ENCODE measurements around the gene LCNL1.

LCNL1 gene

DNA sequence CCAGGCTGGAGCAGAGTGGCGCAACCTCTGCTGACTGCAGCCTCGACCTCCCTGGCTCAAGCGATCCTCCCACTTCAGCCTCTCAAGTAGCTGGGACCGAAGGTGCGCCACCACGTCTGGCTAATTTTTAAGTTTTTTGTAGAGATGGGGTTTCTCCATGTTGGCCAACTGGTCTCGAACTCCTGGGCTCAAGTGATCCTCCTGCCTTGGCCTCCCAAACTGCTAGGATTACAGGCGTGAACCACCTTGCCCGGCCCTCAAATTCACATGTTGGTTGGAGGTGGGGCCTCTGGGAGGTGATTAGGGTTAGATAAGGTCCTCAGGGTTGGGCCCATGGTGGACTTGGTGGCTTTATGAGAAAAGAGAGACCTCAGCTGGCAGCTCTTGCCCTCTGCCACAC, 20.6 kb upstream of the LCNL1 start:
- no peak for DNase-seq (ENCODE audit: low read depth, low spot score)
- POLR2A ChIA-PET, result no interaction called here
- TF ChIP-seq, protein P1, sequence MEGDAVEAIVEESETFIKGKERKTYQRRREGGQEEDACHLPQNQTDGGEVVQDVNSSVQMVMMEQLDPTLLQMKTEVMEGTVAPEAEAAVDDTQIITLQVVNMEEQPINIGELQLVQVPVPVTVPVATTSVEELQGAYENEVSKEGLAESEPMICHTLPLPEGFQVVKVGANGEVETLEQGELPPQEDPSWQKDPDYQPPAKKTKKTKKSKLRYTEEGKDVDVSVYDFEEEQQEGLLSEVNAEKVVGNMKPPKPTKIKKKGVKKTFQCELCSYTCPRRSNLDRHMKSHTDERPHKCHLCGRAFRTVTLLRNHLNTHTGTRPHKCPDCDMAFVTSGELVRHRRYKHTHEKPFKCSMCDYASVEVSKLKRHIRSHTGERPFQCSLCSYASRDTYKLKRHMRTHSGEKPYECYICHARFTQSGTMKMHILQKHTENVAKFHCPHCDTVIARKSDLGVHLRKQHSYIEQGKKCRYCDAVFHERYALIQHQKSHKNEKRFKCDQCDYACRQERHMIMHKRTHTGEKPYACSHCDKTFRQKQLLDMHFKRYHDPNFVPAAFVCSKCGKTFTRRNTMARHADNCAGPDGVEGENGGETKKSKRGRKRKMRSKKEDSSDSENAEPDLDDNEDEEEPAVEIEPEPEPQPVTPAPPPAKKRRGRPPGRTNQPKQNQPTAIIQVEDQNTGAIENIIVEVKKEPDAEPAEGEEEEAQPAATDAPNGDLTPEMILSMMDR (IDR thresholded peaks at IDR 0.05; ENCODE audit: insufficient read depth, low read length, missing control alignments), result no peak
- CTCF ChIA-PET, result interaction anchor here (1.2 to 3.7 kb wide), 3 partner anchors 14 to 67 kb away, joined by 3 to 16 read pairs (median 7); partner anchors contain the start of gene ABCA2
- no peak overlapping the region for H3K4me3 ChIP-seq (ENCODE audit: low read depth, low read length)

DNA sequence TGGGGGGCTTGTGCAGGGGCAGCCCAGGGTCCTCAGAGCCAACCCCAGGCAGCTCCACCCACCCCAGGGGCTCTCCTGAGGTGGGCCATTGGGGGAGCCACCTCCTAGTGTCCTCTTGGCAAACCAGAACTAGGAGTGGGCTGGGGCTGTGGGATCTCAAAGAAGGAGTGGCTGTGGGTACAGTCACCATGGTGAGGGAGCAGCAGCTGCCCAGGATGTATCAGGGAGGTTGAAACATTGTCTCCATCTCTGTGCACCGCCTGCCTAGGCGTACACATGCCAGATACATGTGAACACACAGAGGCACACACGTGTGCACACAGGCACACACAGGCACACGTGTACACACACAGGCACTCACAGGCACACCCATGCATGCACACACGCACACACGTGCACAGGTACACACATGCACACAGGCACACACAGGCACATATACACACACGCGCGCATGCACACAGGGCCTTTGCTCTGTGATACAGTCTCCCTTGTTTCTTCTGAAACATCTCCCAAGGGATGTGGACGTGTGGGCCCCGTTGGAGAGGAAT, 20.0 kb upstream of the LCNL1 start:
- TF ChIP-seq, protein P1 (IDR thresholded peaks at IDR 0.05; ENCODE audit: insufficient read depth, low read length, missing control alignments), result no peak
- no peak for DNase-seq (ENCODE audit: low read depth, low spot score)
- H3K4me3 ChIP-seq (ENCODE audit: low read depth, low read length), result no peak overlapping the region
- ChIA-PET POLR2A (no interaction called here), CTCF (interaction anchor here (0.9 to 3.7 kb wide), 4 partner anchors 11 to 66 kb away, joined by 3 to 16 read pairs (median 5); partner anchors contain the start of gene ABCA2)

DNA sequence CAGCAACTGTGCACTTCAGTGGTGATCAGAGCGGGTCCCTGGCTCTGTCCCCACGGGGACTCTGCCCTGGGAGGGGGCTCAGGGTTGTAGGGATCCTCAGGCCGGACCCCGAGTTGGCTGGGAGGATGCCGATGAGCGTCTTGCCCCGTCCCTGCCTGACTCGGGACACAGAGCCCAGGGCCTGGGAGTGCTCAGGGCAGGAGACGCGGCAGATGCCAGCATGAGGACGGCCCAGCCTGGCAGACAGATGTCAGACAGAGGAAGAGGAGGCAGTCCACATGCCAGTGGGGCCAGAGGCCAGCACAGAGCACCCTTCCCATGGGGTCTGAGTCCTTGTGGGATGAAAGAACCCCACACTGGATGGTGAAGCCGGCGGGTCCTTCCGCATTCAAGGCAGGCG, 19.5 kb upstream of the LCNL1 start:
- DNase-seq (ENCODE audit: low read depth, low spot score), result no peak
- ChIA-PET POLR2A (no interaction called here), CTCF (interaction anchor here (0.9 to 3.7 kb wide), 2 partner anchors 11 to 16 kb away, joined by 3 to 16 read pairs; no protein-coding TSS in a partner anchor)
- TF ChIP-seq, protein P1 (IDR thresholded peaks at IDR 0.05; ENCODE audit: insufficient read depth, low read length, missing control alignments), result no peak
- H3K4me3 ChIP-seq (ENCODE audit: low read depth, low read length), result no peak overlapping the region

DNA sequence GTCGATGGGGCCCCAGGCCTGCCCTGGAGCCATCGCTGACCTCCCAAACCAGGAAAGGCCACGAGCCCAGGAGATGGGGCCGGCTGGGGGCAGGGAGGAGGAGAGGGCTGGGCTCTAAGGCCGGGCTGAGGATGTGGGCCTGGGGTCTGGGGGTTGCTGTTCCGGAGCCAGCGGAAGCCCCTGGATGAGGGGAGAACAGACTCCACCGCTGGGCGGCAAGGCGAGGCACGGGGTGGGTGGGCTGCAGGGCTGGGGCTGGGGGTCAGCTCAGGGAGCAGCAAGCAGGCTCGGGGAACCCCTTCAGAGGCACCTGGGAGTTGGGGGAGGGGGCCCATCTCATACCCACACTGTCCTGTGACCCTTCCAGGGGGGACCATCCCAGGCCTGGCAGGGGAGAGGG, 19.0 kb upstream of the LCNL1 start:
- no peak overlapping the region for H3K4me3 ChIP-seq (ENCODE audit: low read depth, low read length)
- TF ChIP-seq, protein P1 (IDR thresholded peaks at IDR 0.05; ENCODE audit: insufficient read depth, low read length, missing control alignments), result no peak
- ChIA-PET CTCF (interaction anchor here (3.7 kb wide), 1 partner anchor 16 kb away, joined by 16 read pairs; no protein-coding TSS in a partner anchor), POLR2A (no interaction called here)
- DNase-seq (ENCODE audit: low read depth, low spot score), result no peak

DNA sequence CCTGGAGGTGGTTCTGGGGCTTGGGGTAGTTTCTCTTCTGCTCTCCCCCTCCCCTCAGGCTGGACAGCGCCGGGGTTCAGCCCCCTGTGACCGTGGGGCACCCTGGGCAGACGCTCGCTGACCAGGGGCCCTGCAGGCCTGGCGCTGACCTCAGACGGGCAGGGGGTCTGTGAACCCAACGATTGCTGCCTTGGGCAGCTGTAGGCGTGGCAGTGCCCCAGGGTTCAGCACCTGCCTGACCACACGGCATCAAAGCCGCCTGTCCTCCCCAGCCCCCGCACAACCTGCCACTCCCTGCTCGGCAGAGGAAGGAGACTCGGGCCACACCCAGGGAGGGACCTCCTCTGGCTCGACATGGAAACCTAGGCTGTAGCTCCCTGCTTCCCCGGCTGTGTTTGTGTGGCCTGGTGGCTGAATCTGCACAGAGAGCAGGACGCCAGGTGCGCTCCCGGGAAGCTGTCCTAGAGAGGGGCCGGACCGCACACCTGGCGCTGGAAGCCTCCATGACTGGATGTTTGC, 18.6 kb upstream of the LCNL1 start:
- no peak for DNase-seq (ENCODE audit: low read depth, low spot score)
- POLR2A ChIA-PET, result no interaction called here
- TF ChIP-seq, protein P1 (IDR thresholded peaks at IDR 0.05; ENCODE audit: insufficient read depth, low read length, missing control alignments), result no peak
- no peak overlapping the region for H3K4me3 ChIP-seq (ENCODE audit: low read depth, low read length)
- CTCF ChIA-PET, result interaction anchor here (1.1 to 3.7 kb wide), 3 partner anchors 16 to 71 kb away, joined by 3 to 16 read pairs (median 5); partner anchors contain the start of gene C8G

DNA sequence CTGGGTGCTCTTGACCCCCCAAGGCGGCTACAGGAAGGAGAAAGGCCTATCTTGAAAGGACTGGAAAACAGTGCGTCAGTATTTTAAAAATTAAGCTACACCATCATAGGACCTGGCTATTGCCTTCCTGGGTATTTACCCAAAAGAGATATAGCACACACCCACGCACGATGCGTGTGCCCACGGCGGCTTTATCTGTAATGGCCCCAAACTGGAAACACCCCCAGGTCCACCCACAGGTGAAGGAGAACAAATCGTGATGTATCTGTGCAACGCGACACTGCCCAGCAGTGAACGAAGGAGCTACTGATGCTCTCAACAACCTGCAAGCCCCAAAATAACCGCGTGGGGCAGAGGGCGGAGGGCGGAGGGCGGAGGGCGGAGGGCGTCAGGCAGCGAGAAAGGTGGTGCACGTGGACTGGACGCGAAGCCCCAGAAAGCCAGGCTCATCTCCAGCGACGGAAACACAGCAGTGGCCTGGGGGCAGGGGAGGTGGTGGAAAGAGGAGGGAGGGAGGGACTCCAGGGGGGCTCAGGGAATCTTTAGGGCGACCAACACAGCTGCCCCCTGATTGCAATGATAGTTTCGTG, 17.9 kb upstream of the LCNL1 start:
- POLR2A ChIA-PET, result no interaction called here
- CTCF ChIA-PET, result interaction anchor here (1.1 to 3.7 kb wide), 4 partner anchors 17 to 71 kb away, joined by 3 to 16 read pairs (median 6); partner anchors contain the start of gene C8G
- TF ChIP-seq, protein P1 (IDR thresholded peaks at IDR 0.05; ENCODE audit: insufficient read depth, low read length, missing control alignments), result no peak
- H3K4me3 ChIP-seq (ENCODE audit: low read depth, low read length), result no peak overlapping the region
- DNase-seq (ENCODE audit: low read depth, low spot score), result no peak
